NCI-H524 (cell line): ENCODE measurements around the gene TRIM31.
A peak's percentile ranks its signal among the peaks of the same experiment; 100 is the strongest.

ENCODE experiments used
- DNase-seq, 2 experiments: peaks; one replicate each; lab custom pipeline; 2025; lab: John Stamatoyannopoulos, UW

TRIM31 gene

DNA sequence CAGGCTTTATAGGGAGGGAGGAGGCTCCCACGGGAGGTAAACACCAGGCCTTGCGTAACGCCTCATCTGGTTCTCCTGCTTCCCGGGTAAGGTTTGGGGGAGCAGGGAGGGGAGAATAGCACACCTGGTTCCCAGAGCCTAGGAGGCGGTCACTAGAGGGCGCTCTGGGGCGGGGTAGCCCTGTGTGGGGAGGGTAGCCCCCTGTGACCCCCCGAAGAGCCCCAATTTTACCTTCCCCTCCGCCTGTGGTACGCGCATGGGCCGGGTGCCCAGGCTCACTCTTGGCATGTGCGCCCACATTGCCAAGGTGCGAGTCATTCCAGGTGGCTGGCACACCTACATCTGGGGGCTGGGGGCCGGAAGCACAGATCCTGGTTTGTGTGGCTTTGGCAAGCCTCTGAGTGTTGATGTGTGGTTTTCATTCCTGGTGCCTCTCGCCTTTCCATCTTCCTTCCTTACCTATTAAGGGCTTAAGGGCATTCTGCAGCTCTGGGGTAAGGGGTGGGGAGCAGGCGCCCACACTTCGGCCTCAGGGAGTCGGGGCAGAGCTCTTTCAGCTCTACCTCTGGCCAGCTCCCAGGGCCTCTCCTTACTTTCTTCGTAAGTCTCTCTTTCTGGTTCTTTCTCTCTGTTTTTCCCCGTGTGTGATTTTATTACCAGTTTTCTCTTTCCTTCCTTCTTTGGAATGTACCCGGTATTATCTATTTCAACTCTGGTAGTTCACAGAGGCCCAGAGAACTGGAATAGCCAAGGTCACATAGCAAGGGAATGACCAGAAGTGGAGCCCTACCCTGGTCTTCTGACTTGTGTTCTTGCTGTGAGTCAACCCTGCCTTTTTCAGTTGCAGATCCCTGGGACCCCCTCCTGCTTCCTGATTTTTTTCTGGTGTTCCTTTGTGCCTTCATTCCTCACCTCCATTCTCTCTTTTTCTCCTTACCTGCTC is 36.8 kb downstream of the TRIM31 start:
- DNase-seq, result no peak

DNA sequence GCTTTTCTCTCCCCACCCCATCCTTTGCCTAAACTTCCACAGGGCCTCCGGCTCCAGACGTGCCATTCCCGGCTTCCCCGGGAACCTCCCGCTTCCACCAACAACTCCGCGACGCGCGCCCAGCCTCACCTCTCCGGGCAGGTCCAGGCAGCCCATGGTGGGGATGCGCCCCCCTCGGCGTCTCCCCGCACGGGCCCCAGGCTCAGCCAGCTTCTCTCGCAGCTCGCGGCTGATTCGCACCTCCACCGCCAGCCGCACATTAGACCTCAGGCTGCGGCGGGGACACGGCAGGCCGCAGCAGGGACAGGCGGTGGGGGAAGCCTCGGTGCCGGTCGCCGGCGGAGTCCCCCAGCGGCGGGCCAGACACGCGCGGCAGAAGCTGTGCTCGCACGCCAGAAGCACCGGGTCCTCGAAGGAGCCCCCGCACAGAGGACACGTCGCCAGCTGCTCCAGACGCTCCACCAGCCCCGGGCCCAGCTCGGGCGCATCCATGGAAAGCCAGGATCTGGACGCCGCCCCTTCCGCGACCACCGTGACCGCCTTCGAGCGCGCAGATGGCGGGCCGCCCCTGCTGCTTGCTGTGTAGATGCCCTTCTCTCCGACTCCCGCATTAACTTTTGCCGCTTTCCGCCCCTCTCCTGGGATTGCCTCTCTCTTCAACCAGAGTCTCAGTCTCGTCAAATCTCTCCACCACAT is 37.6 kb downstream of the TRIM31 start, which contains the start of gene RNF39:
TSS of gene RNF39 (minus strand) at position 676 of the 696 bp plus-strand sequence. CDS start at position 492, 184 bp downstream.
- DNase-seq, result peak in 1 of 2 experiments; percentile 42

- DNase-seq, result no peak
Measured at GRCh38 chr6:30074331-30075093, 38.4 kb downstream of the TRIM31 start.

GRCh38 chr6:30073489-30074235 is 39.2 kb downstream of the TRIM31 start:
- no peak for DNase-seq

GRCh38 chr6:30071858-30072257 is 41.0 kb downstream of the TRIM31 start:
- DNase-seq, result no peak

DNA sequence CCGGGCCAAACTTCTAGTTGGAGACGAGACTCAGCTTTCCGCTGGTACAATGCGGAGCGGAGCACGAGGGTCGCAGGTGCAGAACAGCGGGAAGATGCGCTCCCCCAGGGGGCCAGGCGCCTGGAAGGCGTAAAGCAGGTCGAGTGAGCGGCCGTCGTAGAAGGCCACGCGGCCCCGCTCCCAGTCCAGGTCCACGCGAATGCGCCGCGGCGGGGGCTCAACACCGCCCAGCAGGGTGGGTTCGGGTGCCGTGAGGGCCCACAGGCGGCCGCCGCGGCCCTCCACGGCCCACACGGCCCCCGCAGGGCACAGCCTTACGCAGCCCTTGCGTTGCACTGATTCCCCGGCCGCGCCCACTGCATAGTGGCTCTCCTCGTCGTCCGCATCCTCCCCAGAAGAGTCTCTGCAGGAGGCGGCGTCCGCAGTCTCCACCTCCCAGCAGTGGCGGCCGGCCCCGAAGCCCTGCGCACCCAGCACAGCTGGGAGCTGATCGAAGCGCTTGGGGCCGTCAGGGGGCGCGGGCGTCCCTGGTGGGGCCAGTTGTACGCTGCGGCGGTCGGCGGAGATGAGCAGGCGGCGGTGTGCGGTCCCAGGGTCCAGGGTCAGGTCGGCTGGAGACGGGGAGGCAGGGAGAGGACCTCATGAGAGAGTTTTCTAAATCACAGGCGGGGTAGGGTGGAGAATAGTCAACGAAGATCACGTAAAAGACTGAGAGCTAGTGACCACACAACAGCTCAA is 41.6 kb downstream of the TRIM31 start:
- no peak for DNase-seq

GRCh38 chr6:30067460-30068139 is 45.3 kb downstream of the TRIM31 start:
- DNase-seq, result peak; percentile 77 to 90

- peak; percentile 98 for DNase-seq
Measured at GRCh38 chr6:30066577-30067459, 46.1 kb downstream of the TRIM31 start, which contains the start of gene PPP1R11. PPP1R11 (plus strand) TSS chr6:30067198; CDS start chr6:30067411, 213 bp downstream.

GRCh38 chr6:30066082-30066481 is 46.8 kb downstream of the TRIM31 start:
- no peak for DNase-seq

GRCh38 chr6:30063315-30063714 is 49.6 kb downstream of the TRIM31 start:
- DNase-seq, result no peak

GRCh38 chr6:30062471-30063178 is 50.3 kb downstream of the TRIM31 start:
- DNase-seq, result no peak

DNA sequence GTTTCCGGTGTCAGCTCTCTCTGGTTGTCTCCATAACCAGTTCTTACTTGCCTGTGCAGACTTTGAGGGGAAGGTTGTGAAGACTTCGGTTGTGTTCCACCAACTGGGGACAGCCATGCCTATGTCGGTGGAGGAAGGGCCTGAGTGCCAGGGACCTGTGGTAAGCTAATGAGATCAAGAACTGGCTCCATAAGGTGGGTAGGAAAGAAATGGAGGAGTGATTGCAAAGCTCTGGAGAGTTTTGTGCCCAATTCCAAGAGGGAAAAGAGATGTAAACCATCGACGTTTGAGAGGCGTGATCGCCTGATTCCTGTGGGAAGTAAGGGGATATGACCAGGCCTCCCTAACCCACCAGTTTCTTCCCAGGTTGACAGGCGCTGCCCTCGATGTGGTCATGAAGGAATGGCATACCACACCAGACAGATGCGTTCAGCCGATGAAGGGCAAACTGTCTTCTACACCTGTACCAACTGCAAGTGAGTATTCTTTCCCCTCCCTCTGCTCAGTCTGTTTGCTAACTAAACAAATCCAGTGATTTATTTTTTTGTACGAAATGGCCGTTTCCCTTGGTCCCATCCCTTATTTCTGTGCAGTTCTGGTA is 50.9 kb downstream of the TRIM31 start:
- DNase-seq, result no peak

- DNase-seq, result peak; percentile 92 to 95
Measured at GRCh38 chr6:30061092-30061857, 51.6 kb downstream of the TRIM31 start, which contains the start of gene POLR1H. POLR1H (plus strand) TSS chr6:30061265; CDS start chr6:30061525, 260 bp downstream.

DNA sequence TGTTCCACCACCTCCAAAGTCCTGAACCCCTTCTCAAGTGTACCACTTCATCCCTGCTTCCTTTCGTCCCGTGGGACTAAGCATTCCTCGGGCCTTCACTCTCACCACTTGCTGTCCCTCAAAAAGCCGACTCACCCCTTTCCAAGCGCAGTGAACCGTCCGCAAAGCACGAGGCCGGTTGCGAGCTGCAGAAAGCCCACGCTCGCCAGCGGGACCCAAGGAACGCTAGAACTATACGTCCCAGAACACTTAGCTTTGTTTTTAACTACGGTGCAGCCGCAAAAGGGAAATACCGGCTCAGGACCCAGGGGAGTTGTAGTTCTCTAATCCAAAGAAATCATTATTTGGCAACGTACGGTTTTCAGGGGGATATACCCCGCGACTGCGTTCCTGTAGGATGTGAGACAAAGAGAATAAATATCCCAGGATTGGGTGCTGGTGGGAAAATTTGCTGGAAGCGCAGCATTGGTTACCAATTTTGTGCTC is 52.2 kb downstream of the TRIM31 start:
- DNase-seq, result peak in 1 of 2 experiments; percentile 6

GRCh38 chr6:30055513-30055912 is 57.4 kb downstream of the TRIM31 start:
- no peak for DNase-seq

GRCh38 chr6:30053682-30054081 is 59.2 kb downstream of the TRIM31 start:
- DNase-seq, result no peak
